BJ (cell line): ENCODE data around the gene SRSF9. TPM values are rescaled to one million over a fixed set of nuclear protein-coding genes. Genes with fewer than 3 reads are reported as not detected.

Experiments
- CTCF ChIA-PET: fragments of 350-600 bp; formaldehyde crosslinking; extraction: SDS; loops from one replicate; lab custom pipeline; 2021; ENCODE audit warnings: antibody characterized with exemption, inconsistent platforms; lab: Yijun Ruan, JAX
- POLR2A ChIA-PET: fragments of 300-600 bp; sonication (Branson Sonifier 250); formaldehyde crosslinking; extraction: SDS; loops from one replicate; lab custom pipeline; 2021; ENCODE audit warnings: antibody characterized with exemption; lab: Charles Lee
- DNase-seq: peaks from one replicate; pipeline ENCODE4 v3.0.0-alpha.2; 2011; ENCODE audit warnings: low read depth
- H3K27me3 ChIP-seq: 2 replicates; pipeline ENCODE4 v1.6.0; 2011; ENCODE audit warnings: low read length; ENCODE audit not compliant: control insufficient read depth, insufficient read depth
- H3K36me3 ChIP-seq: 2 replicates; pipeline ENCODE4 v1.5.1; 2011; ENCODE audit warnings: low read length; ENCODE audit not compliant: control insufficient read depth, insufficient read depth
- H3K4me3 ChIP-seq: 2 replicates; pipeline ENCODE4 v1.5.1; 2011; ENCODE audit warnings: low read depth, mild to moderate bottlenecking, control low read depth, low read length
- CTCF ChIP-seq: IDR thresholded peaks from 2 replicates; pipeline ENCODE4 v1.5.1; 2011; ENCODE audit warnings: low read depth, mild to moderate bottlenecking, control low read depth, inconsistent platforms, low read length, moderate library complexity; ENCODE audit not compliant: insufficient read depth
- polyA plus RNA-seq: library from polyadenylated mRNA; depleted of rRNA; stranded (reverse); fragments of >200 nt; gene quantifications from 2 replicates; pipeline ENCODE4 v1.2.3, GENCODE V29; 2011; rRNA removed
- small RNA-seq: library from RNA; depleted of rRNA; stranded (forward); fragments of <200 nt; gene quantifications from one replicate; pipeline ENCODE3, GENCODE V24; 2012; ENCODE audit warnings: low replicate concordance, low read depth; ENCODE audit not compliant: insufficient read length

The SRSF9 gene
- polyA plus RNA-seq, 1 experiment = 88.0 TPM

GRCh38 chr12:120413901-120414695, 55.5 kb downstream of the SRSF9 start:
- Histone ChIP-seq H3K4me3 (no peak overlapping the region), H3K36me3 (no peaks in the 10 kb centered on the region), H3K27me3 (no peaks in the 10 kb centered on the region)
- no peak for TF ChIP-seq CTCF
- DNase-seq = no peak
- ChIA-PET CTCF (interaction anchor here (1.1 kb wide), 1 partner anchor 47 kb away, joined by 4 read pairs; no protein-coding TSS in a partner anchor), POLR2A (no interaction called here)

- Histone ChIP-seq H3K36me3 (no peaks in the 10 kb centered on the region), H3K27me3 (no peaks in the 10 kb centered on the region; the same call in 1 of the 2 replicates), H3K4me3 (no peak overlapping the region)
- no peak for DNase-seq
- ChIA-PET POLR2A (no interaction called here), CTCF (interaction anchor here (0.8 kb wide), 1 partner anchor 18 kb away, joined by 3 read pairs; no protein-coding TSS in a partner anchor)
- TF ChIP-seq CTCF = no peak
These were observed 57.1 kb downstream of the SRSF9 start for GRCh38 chr12:120412421-120412820.

Small RNA genes within 50 kb of the gene (small RNA-seq; reads per million reads assigned to genes)
- not detected for gene RF00019

Other genes starting within 250 kb of the SRSF9 start
- gene PXN, start 204.0 kb downstream of the SRSF9 start, polyA plus RNA-seq = 23.9 and 41.8 TPM in 2 replicates
- not detected in 2 replicates for gene RNU4-2, start 177.8 kb downstream of the SRSF9 start, polyA plus RNA-seq
- not detected in 2 replicates for gene RNU4-1, start 176.5 kb downstream of the SRSF9 start, polyA plus RNA-seq
- 1.2 and 1.5 TPM in 2 replicates for gene SIRT4, start 167.4 kb downstream of the SRSF9 start, polyA plus RNA-seq
- not detected in 2 replicates for gene PLA2G1B, start 142.0 kb downstream of the SRSF9 start, polyA plus RNA-seq
- not detected in 2 replicates for gene MSI1, start 100.6 kb downstream of the SRSF9 start, polyA plus RNA-seq
- gene COX6A1, start 31.6 kb downstream of the SRSF9 start, polyA plus RNA-seq = 362 and 557 TPM in 2 replicates
- 24.7 and 45.0 TPM in 2 replicates for gene TRIAP1, start 23.4 kb downstream of the SRSF9 start, polyA plus RNA-seq
- 14.8 and 17.9 TPM in 2 replicates for gene GATC, start 23.3 kb downstream of the SRSF9 start, polyA plus RNA-seq
- gene DYNLL1, start 26.4 kb upstream of the SRSF9 start, polyA plus RNA-seq = 358 and 610 TPM in 2 replicates
- 27.7 and 44.4 TPM in 2 replicates for gene COQ5, start 59.4 kb upstream of the SRSF9 start, polyA plus RNA-seq
- gene RNF10, start 64.6 kb upstream of the SRSF9 start, polyA plus RNA-seq = 64.1 and 98.8 TPM in 2 replicates
- gene POP5, start 111.7 kb upstream of the SRSF9 start, polyA plus RNA-seq = 46.7 and 48.0 TPM in 2 replicates
- 0.32 TPM in 1 of 2 replicates, not detected in the other for gene CABP1, start 170.9 kb upstream of the SRSF9 start, polyA plus RNA-seq
- gene MLEC, start 217.4 kb upstream of the SRSF9 start, polyA plus RNA-seq = 34.3 and 49.4 TPM in 2 replicates
- 32.0 and 37.0 TPM in 2 replicates for gene UNC119B, start 240.7 kb upstream of the SRSF9 start, polyA plus RNA-seq